HG03039 (cell line): ENCODE results near the gene DSCAM.
"Not testable (repeated sequence)": the region's sequence is repeated elsewhere in the genome, so short reads cannot be mapped to it uniquely, and the experiment has no call there.

Experiments
- ATAC-seq: cut with Tn5 transposase; IDR thresholded peaks from one replicate; pipeline ENCODE4 v1.9.1; 2021; ENCODE audit warnings: mild to moderate bottlenecking, moderate library complexity; ENCODE audit not compliant: unreplicated experiment

Gene DSCAM

DNA sequence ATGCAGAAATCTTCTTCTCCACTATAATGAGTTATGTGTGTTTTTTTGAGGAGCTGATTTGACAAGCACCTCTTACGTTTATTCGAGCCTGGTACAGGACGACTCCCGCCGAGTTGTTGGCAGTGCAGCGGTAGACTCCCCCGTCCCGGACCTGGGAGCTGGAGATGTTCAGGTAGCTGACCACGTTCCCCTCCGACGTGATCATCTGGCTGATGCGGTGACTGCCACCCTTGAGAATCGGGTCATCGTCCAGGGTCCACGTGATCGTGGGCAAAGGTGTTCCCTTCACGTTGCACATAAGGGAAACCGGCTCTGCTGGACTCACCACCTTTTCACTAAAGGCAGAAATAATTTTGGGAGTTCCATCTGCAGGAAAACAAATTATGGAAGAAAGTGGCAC lies 507.9 kb downstream of the DSCAM start:
- no peak for ATAC-seq

DNA sequence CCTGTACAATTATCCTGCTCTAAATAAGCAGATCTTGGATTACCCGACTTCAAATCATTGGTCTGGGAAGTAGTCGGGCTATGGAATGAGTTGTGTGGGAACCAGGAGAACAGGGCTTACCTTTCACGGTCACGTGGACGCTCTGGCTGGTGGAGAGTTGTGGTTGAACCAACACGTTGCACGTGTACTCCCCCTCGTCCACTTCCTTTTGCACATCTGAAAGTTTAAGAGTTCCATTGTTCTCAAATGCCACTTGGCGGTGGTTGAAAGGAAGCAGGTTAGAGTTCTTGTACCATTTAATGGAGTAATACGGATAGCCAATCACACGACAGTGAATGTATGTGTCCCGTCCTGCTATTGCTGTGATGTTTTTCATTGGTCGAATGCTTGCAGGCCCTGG lies 509.0 kb downstream of the DSCAM start:
- ATAC-seq, result no peak

DNA sequence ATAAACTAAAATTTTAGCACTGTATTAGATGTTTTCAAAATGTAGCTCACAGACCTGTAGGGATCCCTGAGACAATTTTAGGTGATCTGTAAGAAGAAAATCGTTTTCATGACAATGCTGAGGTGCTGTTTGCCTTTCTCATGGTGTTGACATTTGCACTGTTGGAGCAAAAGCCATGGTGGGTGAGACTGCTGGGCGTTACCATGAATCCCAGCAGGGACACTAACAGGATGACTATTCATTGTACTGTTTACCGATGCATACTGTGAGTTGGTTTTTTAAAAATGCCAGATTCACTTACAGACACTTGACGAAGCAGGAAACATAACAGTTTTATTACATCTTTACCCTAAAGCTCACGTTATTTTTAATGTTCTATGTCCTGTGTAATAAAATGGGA lies 511.3 kb downstream of the DSCAM start:
- ATAC-seq, result no peak

DNA sequence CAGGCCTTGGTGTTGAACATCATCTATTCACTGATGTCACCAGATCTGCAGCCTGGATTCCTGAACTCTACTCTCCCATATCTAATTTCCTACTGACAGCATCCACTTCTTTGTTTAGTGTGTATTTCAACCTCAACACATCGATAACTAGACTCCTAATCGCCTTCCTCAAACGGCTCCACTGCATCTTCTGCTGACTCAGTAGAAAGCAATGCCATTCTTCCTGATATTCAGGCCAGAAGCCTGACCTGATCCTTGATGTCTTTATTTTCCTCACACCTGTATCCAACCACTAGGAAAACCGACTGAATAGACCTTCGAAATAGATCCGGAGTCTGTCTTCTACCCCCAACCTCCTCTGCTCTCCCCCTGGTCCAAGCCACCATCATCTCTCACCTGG lies 512.8 kb downstream of the DSCAM start:
- no peak for ATAC-seq

DNA sequence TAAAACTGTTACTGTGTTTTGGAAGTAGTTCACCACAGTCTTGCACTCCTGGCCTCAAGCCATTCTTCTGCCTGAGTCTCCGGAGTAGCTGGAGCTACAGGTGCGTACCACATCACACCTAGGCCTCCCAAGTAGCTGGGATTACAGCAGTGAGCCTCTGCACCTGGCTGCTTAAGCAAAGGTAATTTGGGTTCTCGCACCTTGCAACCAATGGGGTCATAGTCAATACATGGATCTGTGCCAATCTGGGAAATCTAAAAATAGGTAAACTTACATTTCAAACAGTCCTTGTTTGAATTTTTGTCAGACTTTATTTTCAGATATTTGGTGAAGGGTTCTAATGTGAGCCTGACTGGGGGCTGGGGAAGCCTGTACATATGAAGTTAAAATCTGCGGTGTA lies 513.2 kb downstream of the DSCAM start:
- no peak for ATAC-seq

DNA sequence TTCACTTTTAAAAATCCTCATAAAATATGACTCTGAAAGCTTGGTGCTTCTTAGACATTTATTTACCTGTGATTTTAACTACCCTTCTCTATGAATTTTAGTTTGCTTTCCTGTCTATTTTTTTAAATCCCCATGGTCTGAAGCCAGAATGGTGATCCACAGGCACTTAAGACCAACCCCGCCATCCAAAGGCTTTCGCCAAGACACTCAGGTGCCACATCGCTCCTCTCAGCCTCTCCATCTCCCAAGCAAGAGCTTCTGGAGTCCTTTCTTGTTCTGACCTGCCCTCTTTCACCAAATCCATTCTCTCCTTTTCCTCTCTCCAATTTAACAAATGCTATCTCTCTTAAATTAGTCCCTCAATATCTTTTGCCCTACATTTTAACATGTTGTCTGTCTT lies 515.2 kb downstream of the DSCAM start:
- no peak for ATAC-seq

DNA sequence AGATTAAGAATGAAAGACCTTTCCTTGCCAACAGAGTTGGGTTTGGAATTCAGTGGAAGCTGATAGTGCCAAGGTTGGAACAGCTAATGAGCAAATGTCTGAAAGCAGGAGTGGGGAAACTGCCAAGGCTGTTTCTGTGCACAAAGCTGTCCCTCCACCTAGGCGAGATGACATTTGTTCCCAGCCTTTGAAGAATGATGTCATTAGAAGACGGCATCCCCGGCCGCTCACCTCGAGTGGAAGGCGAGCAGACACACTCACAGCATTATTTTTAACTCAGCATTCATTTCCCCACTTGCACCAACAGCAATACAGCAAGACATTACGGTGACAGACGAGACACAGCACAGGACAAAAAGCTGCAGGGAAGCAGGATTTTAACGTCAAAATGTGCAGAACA lies 515.8 kb downstream of the DSCAM start:
- no peak for ATAC-seq

DNA sequence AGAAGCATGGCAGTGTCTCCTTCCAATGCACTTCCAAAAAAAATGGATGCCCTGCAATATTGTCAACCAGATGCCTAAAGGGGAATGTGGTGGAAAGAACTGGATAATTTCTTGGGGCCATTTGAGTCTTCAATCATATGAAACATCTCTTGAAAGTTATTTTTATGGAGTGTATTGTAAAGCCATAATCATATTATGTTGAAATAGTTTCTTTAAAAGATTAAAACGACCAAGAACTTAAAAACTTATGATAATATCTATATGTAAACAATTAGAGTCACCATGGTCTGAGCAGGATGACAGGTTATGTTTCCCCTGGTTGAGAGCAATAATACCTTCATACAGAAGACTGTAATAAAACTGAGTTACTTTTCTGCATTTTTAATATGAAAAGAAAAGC lies 522.6 kb downstream of the DSCAM start:
- ATAC-seq, result no peak

DNA sequence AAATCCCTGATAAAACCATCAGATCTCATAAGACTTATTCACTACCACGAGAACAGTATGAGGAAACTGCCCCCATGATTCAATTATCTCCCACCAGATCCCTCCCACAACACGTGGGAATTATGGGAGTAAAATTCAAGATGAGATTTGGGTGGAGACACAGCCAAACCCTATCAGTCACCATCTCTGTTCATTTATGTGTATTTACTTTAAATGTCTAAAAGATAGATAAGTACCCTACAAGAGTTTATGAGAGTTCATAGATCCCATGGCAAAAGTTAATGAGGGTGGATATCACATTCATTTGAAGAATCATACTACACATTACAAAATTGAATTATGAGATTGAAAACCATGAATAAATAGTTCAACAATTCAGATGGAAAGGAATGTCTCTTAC lies 526.2 kb downstream of the DSCAM start:
- ATAC-seq, result not testable (repeated sequence)

DNA sequence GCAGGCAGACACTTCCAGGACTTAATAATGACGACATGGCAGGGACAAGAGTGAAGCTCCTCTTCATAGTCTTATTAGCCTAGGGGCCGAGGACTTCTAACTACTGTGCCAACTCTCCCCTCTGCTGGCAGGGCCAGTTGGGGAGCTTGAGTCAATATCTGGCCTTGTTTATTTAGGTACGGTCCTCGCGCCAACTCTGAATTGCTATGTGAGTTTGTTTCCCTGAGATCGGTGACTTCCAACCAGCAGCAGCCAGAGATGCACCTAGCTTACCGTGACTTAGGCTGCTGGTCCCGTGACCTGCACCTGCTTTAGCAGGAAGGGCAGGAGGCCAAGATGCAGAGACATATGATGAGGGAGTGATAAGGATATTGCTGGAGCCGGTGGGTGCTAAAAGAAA lies 528.6 kb downstream of the DSCAM start:
- no peak for ATAC-seq

DNA sequence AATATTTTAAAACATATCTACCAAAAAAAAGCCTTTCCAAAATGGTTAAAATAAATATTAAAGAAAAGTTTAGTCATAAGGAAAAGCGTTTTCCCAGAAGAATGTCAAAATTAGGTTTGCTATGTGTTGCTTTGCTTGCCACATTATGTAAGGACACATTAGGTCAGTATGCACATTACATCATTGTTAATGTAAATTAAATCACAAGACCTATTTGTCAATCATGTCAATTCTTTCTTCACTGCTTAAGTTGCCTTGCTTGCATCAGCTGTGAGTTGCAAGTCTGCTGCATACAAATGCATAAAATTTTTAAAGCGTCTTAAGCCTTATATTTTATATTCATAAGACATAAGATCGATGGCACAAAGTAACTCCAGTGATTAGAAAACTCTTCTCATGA lies 530.9 kb downstream of the DSCAM start:
- no peak for ATAC-seq

DNA sequence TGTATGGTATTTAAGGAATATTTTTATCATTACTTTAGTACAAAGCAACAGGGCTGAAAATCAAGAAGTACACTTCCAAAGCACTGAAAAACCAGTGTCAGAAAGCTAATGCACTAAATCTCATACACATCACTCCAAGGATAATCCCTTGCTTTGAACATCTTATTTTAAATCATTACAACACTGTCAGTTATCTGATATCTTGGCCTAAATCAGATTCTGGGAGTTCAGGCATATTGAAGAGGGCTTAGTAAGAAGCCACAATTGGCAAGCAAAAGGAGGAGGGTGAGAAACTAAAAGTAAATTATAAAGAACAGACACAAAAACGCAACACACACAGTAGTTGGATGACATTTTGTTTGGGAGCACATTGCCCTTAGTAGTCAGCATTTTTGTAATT lies 531.3 kb downstream of the DSCAM start:
- ATAC-seq, result no peak

DNA sequence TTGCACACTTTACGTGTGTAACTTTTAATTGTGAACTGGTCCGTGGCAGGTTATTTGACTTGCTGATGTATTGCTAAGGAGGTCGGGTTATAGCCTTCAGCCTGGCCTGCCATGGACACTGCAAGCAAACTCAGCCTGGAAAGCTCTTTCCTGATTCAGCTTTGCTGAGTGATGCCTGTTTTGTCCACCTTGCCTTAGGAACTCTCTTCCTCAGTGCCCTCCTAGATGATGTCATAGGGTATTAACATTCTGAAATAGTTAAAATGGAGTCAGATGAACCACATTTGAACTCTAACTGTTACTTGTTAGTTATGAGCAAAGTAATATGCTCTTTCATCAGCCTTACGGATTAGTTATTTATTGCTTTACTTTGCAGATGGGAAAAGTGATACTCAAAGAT lies 533.7 kb downstream of the DSCAM start:
- no peak for ATAC-seq

DNA sequence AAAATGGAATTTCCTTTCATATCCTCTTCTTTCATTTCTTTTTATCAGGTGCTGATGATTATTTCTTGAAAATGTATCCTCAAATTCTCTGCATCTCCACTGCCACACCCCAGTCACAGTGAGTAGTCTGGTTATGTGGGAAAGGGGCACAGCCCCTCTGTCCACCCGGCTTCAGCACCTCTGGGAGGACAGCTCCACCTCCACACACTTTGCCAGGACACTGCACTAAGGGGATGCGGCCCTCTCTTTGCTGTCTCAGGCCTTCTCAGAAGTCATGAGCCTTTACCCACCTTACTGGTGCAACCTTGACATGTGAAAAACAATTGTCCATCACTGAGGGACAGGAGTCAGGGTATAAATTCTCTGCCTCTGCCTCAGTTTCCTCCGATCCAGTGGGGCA lies 546.7 kb downstream of the DSCAM start:
- no peak for ATAC-seq

DNA sequence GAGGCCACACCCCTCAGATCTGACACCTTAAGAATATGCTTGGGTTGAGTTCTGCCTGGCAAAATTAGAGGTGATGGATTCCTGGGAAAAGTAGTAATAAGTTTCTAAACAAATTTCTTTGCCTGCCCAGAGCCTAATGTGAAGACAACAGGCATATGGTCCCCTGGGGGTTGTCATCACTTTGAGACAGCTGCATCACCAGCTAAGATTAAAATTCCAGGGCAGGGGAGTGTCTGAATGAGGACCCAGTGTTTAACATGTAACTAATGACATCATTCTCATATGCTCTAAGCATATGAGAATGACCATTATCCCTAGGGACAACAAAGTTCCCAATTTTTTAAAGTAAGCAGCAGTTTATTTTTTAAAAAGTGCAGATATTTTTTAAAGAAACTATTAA lies 547.5 kb downstream of the DSCAM start:
- ATAC-seq, result no peak

DNA sequence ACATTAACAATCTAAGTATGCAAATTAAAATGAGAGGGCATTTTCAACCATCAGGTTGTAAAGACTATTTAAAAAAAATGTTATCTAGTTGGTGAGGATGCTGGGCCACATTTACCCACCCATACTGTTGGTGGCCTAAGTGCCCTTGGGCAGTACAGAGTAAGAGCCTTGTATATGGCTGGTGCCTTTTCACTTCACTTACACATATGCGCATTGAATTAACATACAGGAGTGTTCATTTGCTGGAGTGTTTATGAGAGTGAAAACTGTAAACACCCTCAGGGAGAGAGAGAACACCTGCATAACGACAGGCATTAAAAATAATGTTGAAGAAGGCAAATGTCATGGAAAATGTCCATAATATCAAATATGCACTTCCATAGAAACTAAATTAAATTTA lies 552.6 kb downstream of the DSCAM start:
- ATAC-seq, result no peak

DNA sequence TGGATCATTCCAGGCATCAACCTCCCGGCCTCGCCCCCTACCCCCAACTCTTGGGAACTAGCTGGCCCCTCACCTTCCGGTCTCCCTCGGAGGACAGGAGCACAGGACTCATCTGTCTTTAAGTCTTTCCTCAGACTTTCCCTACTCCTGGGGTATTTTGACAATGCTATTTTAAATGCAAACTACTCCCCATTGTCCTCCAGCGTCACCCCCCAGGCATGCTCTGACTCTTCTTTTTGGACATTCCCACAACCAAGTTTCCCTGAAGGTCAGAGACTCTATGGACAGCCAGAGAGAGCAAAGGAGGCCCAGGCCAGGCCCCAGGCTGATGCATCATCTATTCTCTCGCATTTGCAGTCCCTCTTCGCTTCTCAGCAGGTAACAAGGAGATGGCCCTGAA lies 555.4 kb downstream of the DSCAM start:
- no peak for ATAC-seq

DNA sequence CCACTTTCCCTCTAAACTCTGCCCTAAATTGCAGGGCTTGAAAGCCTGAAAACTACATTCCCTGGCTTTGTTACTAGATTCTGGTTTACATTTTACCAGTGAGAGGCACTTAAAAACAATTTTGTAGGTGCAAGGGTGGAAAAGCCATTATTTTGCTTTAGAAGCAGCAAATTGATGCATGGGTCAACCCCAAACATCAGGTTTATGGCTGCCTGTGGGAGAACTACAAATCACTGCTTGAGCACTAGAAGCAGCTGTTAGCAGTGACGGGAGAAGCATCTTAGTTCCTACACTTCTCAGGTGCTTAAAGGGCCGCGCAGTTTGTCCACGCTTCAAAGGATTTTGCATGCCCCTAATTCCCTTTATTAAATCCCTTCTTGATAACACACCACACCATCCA lies 562.5 kb downstream of the DSCAM start:
- no peak for ATAC-seq

DNA sequence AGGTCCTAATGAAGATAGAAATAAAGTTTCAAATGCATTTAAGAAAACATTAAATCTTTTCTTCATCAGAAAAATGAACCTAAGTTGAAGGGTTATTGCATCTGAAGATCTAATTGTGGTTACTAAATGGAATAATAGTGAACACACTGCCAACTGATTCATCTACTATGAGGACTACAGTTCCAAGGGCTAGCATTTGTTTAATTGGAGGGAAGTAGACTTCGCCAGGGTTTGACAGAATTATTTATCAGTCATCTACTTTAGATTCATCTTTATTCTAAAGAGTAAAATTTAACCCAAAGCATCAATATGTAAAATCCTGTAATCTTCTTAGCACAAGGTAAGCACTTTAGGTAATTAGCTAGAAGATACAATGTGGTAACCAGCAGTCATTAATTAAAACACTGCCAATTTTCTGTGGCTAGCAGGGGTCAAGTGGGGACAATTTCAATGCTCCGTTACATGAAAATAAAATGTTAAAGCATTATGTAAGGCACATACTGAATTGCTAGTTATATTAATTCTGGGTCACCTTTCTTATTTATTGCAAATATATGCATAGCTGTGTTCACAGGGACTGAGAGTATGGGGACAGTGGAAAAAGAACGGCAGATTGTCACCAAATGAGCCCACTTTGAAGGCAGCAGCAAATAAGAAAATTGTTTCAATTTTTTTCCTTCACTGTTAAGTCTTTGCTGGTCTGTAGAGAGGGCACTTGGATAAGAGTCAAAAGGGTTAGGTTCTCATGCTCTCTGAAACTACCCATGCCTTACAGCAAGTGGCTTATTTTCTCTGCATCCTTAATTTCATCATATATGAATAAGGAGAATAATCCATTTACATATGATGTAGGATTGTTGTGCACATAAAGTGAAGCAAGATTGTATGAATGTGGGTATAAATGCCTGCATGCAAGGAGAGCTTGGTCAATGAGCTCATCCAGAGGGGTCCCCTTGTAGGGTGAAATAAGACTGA lies 563.8 kb downstream of the DSCAM start:
- no peak for ATAC-seq

DNA sequence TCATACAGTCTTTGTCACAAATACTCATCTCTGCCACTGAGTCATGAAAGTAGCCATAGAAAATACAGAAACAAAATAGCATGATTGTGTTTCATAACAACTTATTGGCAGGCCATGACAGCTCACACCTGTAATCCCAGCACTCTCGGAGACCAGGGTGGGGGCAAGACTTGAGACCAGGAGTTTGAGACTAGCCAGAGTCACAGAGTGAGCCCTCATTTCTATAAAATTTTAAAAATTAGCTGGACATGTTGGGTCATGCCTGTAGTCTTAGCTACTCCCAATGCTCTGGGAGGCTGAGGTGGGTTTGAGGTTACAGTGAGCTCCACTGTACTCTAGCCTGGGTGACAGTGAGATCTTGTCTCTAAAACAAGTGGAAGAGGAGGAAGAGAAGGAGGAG lies 568.6 kb downstream of the DSCAM start:
- ATAC-seq, result no peak

DNA sequence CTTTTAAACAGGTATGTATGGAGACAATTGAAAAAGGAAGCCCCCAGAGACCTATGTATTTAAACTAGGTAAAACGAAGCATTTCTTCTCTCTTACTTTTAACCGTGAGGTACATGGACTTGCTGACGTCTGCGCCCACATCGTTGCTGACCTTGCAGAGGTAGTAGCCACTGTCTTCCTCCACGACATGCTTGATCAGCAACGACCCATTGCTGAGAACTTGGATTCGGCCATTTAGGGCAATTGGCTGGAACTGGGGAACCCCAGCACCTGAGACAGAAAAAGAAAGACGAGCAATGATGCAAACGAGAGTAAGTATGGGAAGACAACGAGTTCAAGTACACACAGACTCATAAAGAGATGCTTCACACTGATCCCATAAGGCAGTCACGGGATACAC lies 571.0 kb downstream of the DSCAM start:
- no peak for ATAC-seq

DNA sequence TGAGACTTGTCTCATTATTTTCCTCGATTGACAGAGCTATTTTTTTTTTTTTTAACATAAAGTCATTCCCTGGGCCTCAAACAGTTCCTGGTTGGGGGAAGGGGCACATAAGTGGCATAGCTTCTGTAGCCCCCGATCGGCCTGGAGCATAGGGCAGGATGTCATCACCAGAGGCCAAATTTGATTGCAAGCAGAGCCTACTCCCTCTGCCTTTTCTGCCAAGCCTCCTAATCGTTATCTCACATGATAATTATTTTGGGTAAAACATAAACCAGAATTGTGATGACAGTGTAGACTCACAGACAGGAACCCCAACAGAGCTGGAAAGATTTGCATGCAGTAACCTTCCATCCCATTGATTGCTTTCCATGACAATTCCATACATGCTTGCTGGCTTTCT lies 574.9 kb downstream of the DSCAM start:
- ATAC-seq, result no peak

DNA sequence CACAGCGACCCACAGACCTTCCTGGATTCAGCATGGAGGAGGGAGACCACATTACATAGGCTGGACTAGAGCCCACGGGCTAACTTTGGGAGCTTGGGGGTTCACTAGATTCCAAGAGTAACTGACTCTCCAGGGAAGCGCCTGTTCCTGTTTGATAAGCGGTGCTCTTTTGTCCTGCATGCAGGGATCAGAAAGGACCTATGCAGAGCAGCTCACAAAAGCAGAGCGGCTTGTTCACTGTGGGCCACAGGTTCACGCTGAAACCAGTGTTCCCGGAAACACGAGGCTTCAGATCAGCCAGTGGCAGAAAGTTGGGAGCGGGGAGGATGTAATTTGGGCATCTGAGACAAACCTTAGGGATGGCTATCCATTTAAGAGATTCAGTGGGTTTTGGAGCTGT lies 575.8 kb downstream of the DSCAM start:
- no peak for ATAC-seq
